VCaP (cell line): Measurements from ENCODE around the gene NCOA7.

ENCODE experiments used
- H3K27ac ChIP-seq: fragments of 450-650 bp; 2 replicates; pipeline ENCODE4 v1.5.1; 2017
- TF ChIP-seq, protein P1 (sequence below): fragments of 450-650 bp; conservative IDR thresholded peaks from 2 replicates; pipeline ENCODE4 v1.5.1; 2017; ENCODE audit warnings: mild to moderate bottlenecking, moderate library complexity

NCOA7 gene

DNA sequence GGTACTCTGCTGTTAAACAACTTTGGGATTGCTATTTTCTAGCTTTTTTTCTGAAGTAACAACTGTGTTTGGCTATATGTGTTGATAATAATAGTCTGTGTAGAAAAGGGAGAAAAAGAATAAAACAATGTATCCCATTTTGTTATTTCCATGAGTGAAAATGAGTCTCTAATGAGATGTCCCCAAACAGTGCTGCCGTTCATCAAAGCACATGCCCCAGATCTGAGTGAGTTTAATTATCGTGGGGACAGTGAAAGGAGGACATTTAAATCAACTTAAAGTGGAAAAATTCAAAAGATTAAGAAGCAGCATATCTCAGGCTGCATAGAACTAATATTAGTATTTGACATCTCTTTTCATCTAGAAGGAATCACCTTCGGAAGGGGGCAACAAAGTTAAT, 59.6 kb downstream of the NCOA7 start:
- H3K27ac ChIP-seq: no peak overlapping the region
- TF ChIP-seq, protein P1, sequence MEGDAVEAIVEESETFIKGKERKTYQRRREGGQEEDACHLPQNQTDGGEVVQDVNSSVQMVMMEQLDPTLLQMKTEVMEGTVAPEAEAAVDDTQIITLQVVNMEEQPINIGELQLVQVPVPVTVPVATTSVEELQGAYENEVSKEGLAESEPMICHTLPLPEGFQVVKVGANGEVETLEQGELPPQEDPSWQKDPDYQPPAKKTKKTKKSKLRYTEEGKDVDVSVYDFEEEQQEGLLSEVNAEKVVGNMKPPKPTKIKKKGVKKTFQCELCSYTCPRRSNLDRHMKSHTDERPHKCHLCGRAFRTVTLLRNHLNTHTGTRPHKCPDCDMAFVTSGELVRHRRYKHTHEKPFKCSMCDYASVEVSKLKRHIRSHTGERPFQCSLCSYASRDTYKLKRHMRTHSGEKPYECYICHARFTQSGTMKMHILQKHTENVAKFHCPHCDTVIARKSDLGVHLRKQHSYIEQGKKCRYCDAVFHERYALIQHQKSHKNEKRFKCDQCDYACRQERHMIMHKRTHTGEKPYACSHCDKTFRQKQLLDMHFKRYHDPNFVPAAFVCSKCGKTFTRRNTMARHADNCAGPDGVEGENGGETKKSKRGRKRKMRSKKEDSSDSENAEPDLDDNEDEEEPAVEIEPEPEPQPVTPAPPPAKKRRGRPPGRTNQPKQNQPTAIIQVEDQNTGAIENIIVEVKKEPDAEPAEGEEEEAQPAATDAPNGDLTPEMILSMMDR: no peak

- TF ChIP-seq, protein P1: no peak
- no peak overlapping the region for H3K27ac ChIP-seq
Observed at GRCh38 chr6:125852587-125852986, 61.8 kb downstream of the NCOA7 start.

DNA sequence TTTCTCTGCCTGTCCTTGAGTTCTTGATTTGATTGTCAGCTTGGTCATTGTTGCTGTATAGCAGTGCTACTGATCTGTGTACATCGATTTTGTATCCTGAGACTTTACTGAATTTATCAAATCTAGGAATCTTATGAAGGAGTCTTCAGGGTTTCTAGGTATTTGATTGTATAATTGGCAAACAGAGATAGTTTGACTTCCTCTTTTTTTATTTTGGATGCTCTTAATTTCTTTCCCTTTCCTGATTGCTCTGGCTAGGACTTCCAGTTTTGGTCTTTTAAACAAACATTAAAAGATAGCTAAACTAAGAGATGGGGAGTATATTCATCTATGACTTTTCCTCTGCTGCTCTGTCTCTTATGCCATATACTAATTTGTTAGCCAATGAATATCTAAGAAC, 62.4 kb downstream of the NCOA7 start:
- no peak overlapping the region for H3K27ac ChIP-seq
- TF ChIP-seq, protein P1: no peak

GRCh38 chr6:125853756-125854155, 63.0 kb downstream of the NCOA7 start:
- no peak overlapping the region for H3K27ac ChIP-seq
- TF ChIP-seq, protein P1: no peak

GRCh38 chr6:125854355-125854754, 63.6 kb downstream of the NCOA7 start:
- no peak overlapping the region for H3K27ac ChIP-seq
- TF ChIP-seq, protein P1: no peak

GRCh38 chr6:125855783-125856182, 65.0 kb downstream of the NCOA7 start:
- TF ChIP-seq, protein P1: no peak
- no peak overlapping the region for H3K27ac ChIP-seq

DNA sequence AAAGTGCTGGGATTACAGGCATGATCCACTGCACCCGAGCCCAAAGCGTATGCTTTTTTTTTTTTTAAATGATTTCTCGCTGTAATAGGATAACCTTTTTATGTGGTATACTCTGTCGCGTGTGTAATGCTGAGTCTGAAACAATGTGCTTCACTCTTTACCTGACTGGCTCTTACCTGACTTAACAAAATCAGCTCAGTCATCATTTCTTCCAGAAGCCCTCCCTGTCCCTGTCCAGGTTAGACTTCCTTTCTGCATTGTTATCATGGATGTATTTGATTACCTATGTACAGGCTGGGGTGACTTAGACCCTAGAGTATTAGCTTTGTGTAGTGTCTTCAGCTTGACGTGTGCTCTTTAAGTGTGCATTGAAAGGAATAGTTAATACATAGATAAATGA, 67.1 kb downstream of the NCOA7 start:
- TF ChIP-seq, protein P1: no peak
- no peak overlapping the region for H3K27ac ChIP-seq
